Stimulated activated CD4-positive, alpha-beta T cell treated with anti-CD3 and anti-CD28 coated beads, TNF-alpha, amount 100 ng/mL, for 4 hours (primary cell): ENCODE results near the gene SLC35B2.
"Not testable (repeated sequence)": the region's sequence is repeated elsewhere in the genome, so short reads cannot be mapped to it uniquely, and the experiment has no call there.

Source experiments
- DNase-seq, 3 experiments: peaks; one replicate each; pipeline ENCODE4 v3.0.0-alpha.2; 2020; ENCODE audit warnings: low read depth in 3 of 3

The SLC35B2 gene

GRCh38 chr6:44235891-44236516, 21.3 kb downstream of the SLC35B2 start:
- no peak for DNase-seq

- no peak for DNase-seq
These were observed 22.1 kb downstream of the SLC35B2 start for GRCh38 chr6:44235269-44235668.

- no peak for DNase-seq
These were observed 23.0 kb downstream of the SLC35B2 start for GRCh38 chr6:44234101-44235025.

- DNase-seq, result no peak
These were observed 23.7 kb downstream of the SLC35B2 start for GRCh38 chr6:44233567-44234100.

GRCh38 chr6:44232676-44233566, 24.4 kb downstream of the SLC35B2 start:
- no peak for DNase-seq

- not testable (repeated sequence) for DNase-seq
These were observed 25.9 kb downstream of the SLC35B2 start for GRCh38 chr6:44231426-44231825.

- DNase-seq, result no peak
These were observed 27.2 kb downstream of the SLC35B2 start for GRCh38 chr6:44230034-44230675.

GRCh38 chr6:44229376-44230033, 27.8 kb downstream of the SLC35B2 start:
- no peak for DNase-seq

- no peak for DNase-seq
These were observed 28.5 kb downstream of the SLC35B2 start for GRCh38 chr6:44228836-44229235.

GRCh38 chr6:44228433-44228832, 28.9 kb downstream of the SLC35B2 start:
- DNase-seq, result no peak

- DNase-seq, result no peak
These were observed 29.3 kb downstream of the SLC35B2 start for GRCh38 chr6:44228031-44228430.

- DNase-seq, result no peak
These were observed 30.1 kb downstream of the SLC35B2 start for GRCh38 chr6:44227148-44227793.

GRCh38 chr6:44226368-44227147, 30.8 kb downstream of the SLC35B2 start:
- DNase-seq, result no peak

- no peak for DNase-seq
These were observed 31.6 kb downstream of the SLC35B2 start for GRCh38 chr6:44225579-44226325.

GRCh38 chr6:44224965-44225305, 32.4 kb downstream of the SLC35B2 start:
- no peak for DNase-seq

- DNase-seq, result no peak
These were observed 33.0 kb downstream of the SLC35B2 start for GRCh38 chr6:44224029-44224964.

GRCh38 chr6:44223319-44224028, 33.9 kb downstream of the SLC35B2 start, which contains the start of gene SLC29A1:
Gene SLC29A1, plus strand, starts transcription at chr6:44223595. Its CDS starts 3,719 bp downstream, at chr6:44227314.
- peak; percentile 73 to 84 (median 78) for DNase-seq
